Activated T-helper 1 cell treated with Interleukin-2 at 50 U/mL for 16 hours (primary cell): ENCODE measurements around the gene VASH2.
"Not testable (repeated sequence)": the region's sequence is repeated elsewhere in the genome, so short reads cannot be mapped to it uniquely, and the experiment has no call there.

Experiments
- DNase-seq: peaks from one replicate; pipeline ENCODE4 v3.0.0-alpha.2; 2020; ENCODE audit warnings: low read depth

Gene VASH2

GRCh38 chr1:212950243-212951125 is at the start of gene VASH2:
VASH2 (plus strand) TSS chr1:212950541; CDS start chr1:212951543, 1,002 bp downstream.
- DNase-seq: peak; percentile 7

- DNase-seq: no peak
These were observed 49.1 kb upstream of the VASH2 start for GRCh38 chr1:212901290-212901689.

- no peak for DNase-seq
These were observed 48.3 kb upstream of the VASH2 start for GRCh38 chr1:212902054-212902453.

GRCh38 chr1:212903664-212904063 is 46.7 kb upstream of the VASH2 start:
- no peak for DNase-seq

GRCh38 chr1:212908071-212908470 is 42.3 kb upstream of the VASH2 start:
- not testable (repeated sequence) for DNase-seq

GRCh38 chr1:212908971-212909370 is 41.4 kb upstream of the VASH2 start:
- no peak for DNase-seq

GRCh38 chr1:212909652-212910063 is 40.7 kb upstream of the VASH2 start:
- no peak for DNase-seq

GRCh38 chr1:212910213-212910612 is 40.1 kb upstream of the VASH2 start:
- DNase-seq: not testable (repeated sequence)

- DNase-seq: not testable (repeated sequence)
These were observed 36.7 kb upstream of the VASH2 start for GRCh38 chr1:212913638-212914037.

- DNase-seq: not testable (repeated sequence)
These were observed 36.2 kb upstream of the VASH2 start for GRCh38 chr1:212914110-212914509.

GRCh38 chr1:212914789-212915188 is 35.6 kb upstream of the VASH2 start:
- DNase-seq: no peak

GRCh38 chr1:212915245-212916091 is 34.9 kb upstream of the VASH2 start:
- no peak for DNase-seq

- no peak for DNase-seq
These were observed 33.7 kb upstream of the VASH2 start for GRCh38 chr1:212916481-212917133.

- DNase-seq: no peak
These were observed 33.2 kb upstream of the VASH2 start for GRCh38 chr1:212917134-212917485.

GRCh38 chr1:212917858-212918257 is 32.5 kb upstream of the VASH2 start:
- no peak for DNase-seq

GRCh38 chr1:212918824-212919223 is 31.5 kb upstream of the VASH2 start:
- DNase-seq: no peak

- DNase-seq: no peak
These were observed 30.1 kb upstream of the VASH2 start for GRCh38 chr1:212920246-212920645.

GRCh38 chr1:212920896-212921295 is 29.4 kb upstream of the VASH2 start:
- no peak for DNase-seq

- DNase-seq: no peak
These were observed 28.3 kb upstream of the VASH2 start for GRCh38 chr1:212922016-212922415.

GRCh38 chr1:212926372-212926771 is 24.0 kb upstream of the VASH2 start:
- DNase-seq: no peak

- DNase-seq: no peak
These were observed 21.7 kb upstream of the VASH2 start for GRCh38 chr1:212928323-212929291.
